Vagina (tissue), 2 donors: ENCODE measurements around the gene PCNT. TPM values are rescaled to one million over a fixed set of nuclear protein-coding genes. Genes with fewer than 3 reads are reported as not detected.

Experiments used
- DNase-seq, 2 donors: peaks; one replicate each; pipeline ENCODE4 v3.0.0-alpha.2; 2017; ENCODE audit errors: extremely low spot score in 2 of 2
- H3K27ac ChIP-seq: fragments of 200-600 bp; sonication (generic); one replicate; pipeline ENCODE4 v1.5.1; 2019
- H3K27me3 ChIP-seq: fragments of 200-600 bp; sonication (generic); one replicate; pipeline ENCODE4 v1.5.1; 2019
- H3K36me3 ChIP-seq, 2 donors: fragments of 200-600 bp; sonication (generic); one replicate each; pipeline ENCODE4 v1.5.1; 2017 to 2019
- H3K4me1 ChIP-seq: fragments of 200-600 bp; sonication (generic); one replicate; pipeline ENCODE4 v1.5.1; 2019
- H3K4me3 ChIP-seq, 2 donors: fragments of 200-600 bp; sonication (generic); 1 replicate in 1 of 2; 2 replicates in 1 of 2; pipeline ENCODE4 v1.5.1; 2016 to 2019
- H3K9me3 ChIP-seq: fragments of 200-600 bp; sonication (generic); one replicate; pipeline ENCODE4 v1.5.1; 2019
- POLR2A ChIP-seq, 2 donors: fragments of 450-650 bp; IDR thresholded peaks; one replicate each; pipeline ENCODE4 v1.6.1; 2017; ENCODE audit warnings: antibody characterized with exemption in 2 of 2, mild to moderate bottlenecking in 2 of 2, moderate library complexity in 2 of 2
- POLR2AphosphoS5 ChIP-seq, 2 donors: sonication (generic); formaldehyde crosslinking; IDR thresholded peaks; one replicate each; pipeline ENCODE4 v1.9.0; 2017; ENCODE audit warnings: antibody characterized with exemption in 2 of 2, mild to moderate bottlenecking in 2 of 2, low read depth in 1 of 2; ENCODE audit not compliant: insufficient read depth in 1 of 2
- intact Hi-C: fragments of 100-400 bp; cut with DNase I; formaldehyde crosslinking; loops from one replicate; pipeline ENCODE4 v1.15.1; 2023
- total RNA-seq: library from RNA; depleted of rRNA; stranded (reverse); fragments of >200 nt; gene quantifications from one replicate; pipeline ENCODE4 v1.2.3, GENCODE V29; 2016
- TF ChIP-seq, protein P1 (sequence below), 3 experiments: fragments of 450-650 bp in 2 of 3; fragments of 200-600 bp in 1 of 3; sonication (generic) in 1 of 3; IDR thresholded peaks; one replicate each; pipeline ENCODE4 v1.5.1; 2017 to 2019; ENCODE audit warnings: antibody characterized with exemption in 3 of 3, mild to moderate bottlenecking in 2 of 3, moderate library complexity in 2 of 3

PCNT gene
- total RNA-seq, 1 donor from 2014 or later, result 35.8 TPM

DNA sequence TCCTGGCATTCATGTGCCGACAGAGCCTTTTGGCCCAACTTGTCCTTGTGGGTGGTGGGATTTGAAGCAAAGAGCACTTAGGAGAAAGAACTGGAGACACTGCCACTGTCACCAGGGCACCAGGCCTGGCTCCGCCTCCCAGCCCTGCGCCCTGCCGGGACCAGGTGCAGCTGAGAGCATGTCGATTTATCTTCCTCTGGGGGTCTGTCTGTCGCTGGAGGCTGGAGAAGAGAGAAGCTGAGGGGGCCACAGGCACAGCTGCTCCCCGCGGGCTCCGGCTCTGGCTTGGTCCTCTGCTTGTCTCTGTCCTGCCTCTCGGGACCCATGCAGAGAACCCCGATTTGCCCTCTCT is 28.2 kb downstream of the PCNT start:
- H3K4me3 ChIP-seq, result no peak overlapping the region
- TF ChIP-seq, protein P1, sequence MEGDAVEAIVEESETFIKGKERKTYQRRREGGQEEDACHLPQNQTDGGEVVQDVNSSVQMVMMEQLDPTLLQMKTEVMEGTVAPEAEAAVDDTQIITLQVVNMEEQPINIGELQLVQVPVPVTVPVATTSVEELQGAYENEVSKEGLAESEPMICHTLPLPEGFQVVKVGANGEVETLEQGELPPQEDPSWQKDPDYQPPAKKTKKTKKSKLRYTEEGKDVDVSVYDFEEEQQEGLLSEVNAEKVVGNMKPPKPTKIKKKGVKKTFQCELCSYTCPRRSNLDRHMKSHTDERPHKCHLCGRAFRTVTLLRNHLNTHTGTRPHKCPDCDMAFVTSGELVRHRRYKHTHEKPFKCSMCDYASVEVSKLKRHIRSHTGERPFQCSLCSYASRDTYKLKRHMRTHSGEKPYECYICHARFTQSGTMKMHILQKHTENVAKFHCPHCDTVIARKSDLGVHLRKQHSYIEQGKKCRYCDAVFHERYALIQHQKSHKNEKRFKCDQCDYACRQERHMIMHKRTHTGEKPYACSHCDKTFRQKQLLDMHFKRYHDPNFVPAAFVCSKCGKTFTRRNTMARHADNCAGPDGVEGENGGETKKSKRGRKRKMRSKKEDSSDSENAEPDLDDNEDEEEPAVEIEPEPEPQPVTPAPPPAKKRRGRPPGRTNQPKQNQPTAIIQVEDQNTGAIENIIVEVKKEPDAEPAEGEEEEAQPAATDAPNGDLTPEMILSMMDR (IDR thresholded peaks at IDR 0.05), result no peak
- TF ChIP-seq POLR2A (IDR thresholded peaks at IDR 0.05), result no peak
- TF ChIP-seq POLR2AphosphoS5 (IDR thresholded peaks at IDR 0.05; ENCODE audit: insufficient read depth in 1 of 2, low read depth in 1 of 2), result no peak
- H3K36me3 ChIP-seq, result peaks cover 0 to 81% of the 10 kb centered on the region in 2 donors
- no peak overlapping the region for H3K27ac ChIP-seq
- no peaks in the 10 kb centered on the region for H3K9me3 ChIP-seq
- H3K4me1 ChIP-seq, result no peaks in the 10 kb centered on the region
- no peaks in the 10 kb centered on the region for H3K27me3 ChIP-seq
- intact Hi-C loops, result no loop called here
- no peak for DNase-seq

DNA sequence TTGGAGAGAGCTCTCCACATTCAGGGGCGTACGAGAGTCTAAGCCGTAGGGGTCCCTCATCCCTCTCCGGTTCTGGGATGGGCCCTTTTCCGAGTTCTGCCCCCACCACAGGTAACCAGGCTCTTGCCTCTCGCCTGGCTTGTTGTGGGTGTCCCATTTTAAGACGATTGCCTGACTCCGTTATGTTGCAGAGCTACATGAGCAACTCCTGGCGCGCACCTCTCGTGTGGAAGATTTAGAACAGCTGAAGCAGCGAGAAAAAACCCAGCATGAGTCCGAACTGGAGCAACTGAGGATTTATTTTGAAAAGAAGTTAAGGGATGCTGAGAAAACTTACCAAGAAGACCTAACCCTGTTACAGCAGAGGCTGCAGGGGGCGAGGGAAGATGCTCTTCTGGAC is 29.0 kb downstream of the PCNT start:
- Histone ChIP-seq H3K27ac (no peak overlapping the region), H3K4me1 (no peaks in the 10 kb centered on the region), H3K9me3 (no peaks in the 10 kb centered on the region), H3K4me3 (no peak overlapping the region), H3K36me3 (peaks cover 0 to 79% of the 10 kb centered on the region in 2 donors), H3K27me3 (no peaks in the 10 kb centered on the region)
- no peak for DNase-seq
- intact Hi-C loops, result no loop called here
- TF ChIP-seq POLR2A (IDR thresholded peaks at IDR 0.05) (no peak), POLR2AphosphoS5 (IDR thresholded peaks at IDR 0.05; ENCODE audit: insufficient read depth in 1 of 2, low read depth in 1 of 2) (no peak)
- TF ChIP-seq, protein P1 (IDR thresholded peaks at IDR 0.05), result no peak

DNA sequence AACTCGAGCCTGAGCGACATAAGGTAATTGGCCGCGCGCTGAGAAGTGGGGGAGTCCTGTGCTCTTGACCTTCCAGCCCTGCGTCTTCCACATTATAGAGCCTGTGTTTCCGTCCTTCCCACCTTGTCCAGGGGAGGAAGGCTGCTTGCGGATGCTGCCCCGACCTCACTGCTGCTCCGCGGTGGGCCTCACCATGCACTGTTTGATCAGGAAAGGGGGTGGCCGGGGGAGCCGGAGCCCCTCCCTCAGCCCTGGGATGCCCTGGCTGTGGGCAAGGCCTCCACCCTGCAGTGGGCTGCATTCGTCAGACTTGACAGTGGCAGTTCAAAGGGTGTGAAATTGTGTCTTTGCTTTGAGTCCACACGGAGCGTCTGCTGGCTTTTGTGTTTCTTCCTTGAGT is 30.1 kb downstream of the PCNT start:
- intact Hi-C loops, result no loop called here
- Histone ChIP-seq H3K27me3 (no peaks in the 10 kb centered on the region), H3K4me1 (no peaks in the 10 kb centered on the region), H3K4me3 (no peak overlapping the region), H3K9me3 (no peaks in the 10 kb centered on the region), H3K36me3 (peaks cover 0 to 68% of the 10 kb centered on the region in 2 donors), H3K27ac (no peak overlapping the region)
- DNase-seq, result no peak
- TF ChIP-seq POLR2A (IDR thresholded peaks at IDR 0.05) (no peak), POLR2AphosphoS5 (IDR thresholded peaks at IDR 0.05; ENCODE audit: insufficient read depth in 1 of 2, low read depth in 1 of 2) (no peak)
- TF ChIP-seq, protein P1 (IDR thresholded peaks at IDR 0.05), result no peak

DNA sequence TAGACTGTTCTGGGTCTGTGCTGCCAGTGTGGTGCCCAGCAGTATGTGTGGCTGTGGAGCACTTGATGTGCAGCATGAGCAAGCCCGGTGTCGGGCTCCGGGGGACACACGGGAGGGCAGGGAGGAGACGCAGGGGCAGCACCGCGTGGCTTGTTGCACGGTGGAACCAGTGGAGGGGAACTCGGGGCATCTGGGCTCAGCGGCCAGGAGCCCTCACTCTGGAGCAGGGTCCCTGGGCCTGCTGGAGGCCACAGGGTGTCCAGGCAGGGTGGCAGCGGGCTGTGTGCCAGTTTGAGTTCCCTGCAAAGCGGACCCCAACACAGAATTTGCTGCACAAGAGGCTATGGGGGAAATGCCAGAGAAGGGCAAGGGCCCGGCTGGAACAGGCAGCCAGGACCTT is 30.6 kb downstream of the PCNT start:
- no peak for TF ChIP-seq POLR2AphosphoS5 (IDR thresholded peaks at IDR 0.05; ENCODE audit: insufficient read depth in 1 of 2, low read depth in 1 of 2)
- DNase-seq, result no peak
- H3K9me3 ChIP-seq, result no peaks in the 10 kb centered on the region
- H3K27me3 ChIP-seq, result no peaks in the 10 kb centered on the region
- H3K27ac ChIP-seq, result no peak overlapping the region
- no peak overlapping the region for H3K4me3 ChIP-seq
- H3K4me1 ChIP-seq, result no peaks in the 10 kb centered on the region
- intact Hi-C loops, result no loop called here
- H3K36me3 ChIP-seq, result peaks cover 0 to 63% of the 10 kb centered on the region in 2 donors

DNA sequence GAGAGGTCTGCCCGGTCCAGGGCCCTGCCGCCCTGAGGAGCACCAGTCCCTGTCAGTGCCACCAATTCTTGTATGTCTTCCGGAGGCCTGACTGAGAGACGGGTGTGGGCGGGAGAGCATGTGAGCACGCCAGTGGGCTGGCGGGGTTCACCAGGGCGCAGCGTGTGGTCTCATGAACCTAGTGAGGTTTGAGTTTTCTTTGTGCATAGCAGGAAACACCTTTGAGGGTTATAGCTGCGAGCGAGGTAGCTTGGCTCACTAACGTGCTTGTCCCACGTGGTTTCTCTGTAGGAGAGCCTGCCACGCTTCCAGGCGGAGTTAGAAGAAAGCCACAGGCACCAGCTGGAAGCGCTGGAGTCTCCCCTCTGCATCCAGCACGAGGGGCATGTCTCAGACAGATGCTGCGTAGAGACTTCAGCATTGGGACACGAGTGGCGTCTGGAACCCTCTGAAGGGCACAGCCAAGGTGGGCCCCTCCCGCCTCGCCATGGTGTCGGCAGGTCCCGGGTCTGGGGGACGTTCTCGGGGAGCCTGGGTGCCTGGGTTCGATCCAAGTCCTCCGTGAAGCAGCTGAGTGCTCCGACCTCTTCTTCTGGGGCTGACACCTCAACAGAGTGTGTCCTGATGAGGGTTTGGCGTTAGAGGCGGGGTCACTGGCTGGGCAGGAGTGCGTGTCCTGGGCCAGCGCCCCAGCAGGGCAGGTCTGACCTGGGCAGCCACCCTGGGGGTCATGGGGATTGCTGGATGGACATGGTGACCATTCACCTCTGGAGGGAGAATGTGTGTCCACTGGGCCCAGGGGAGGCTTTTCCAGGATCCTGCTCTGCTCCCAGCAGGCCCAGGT is 31.4 kb downstream of the PCNT start:
- Histone ChIP-seq H3K9me3 (no peaks in the 10 kb centered on the region), H3K4me1 (no peaks in the 10 kb centered on the region), H3K4me3 (no peak overlapping the region), H3K36me3 (peaks cover 0 to 56% of the 10 kb centered on the region in 2 donors), H3K27ac (no peak overlapping the region), H3K27me3 (no peaks in the 10 kb centered on the region)
- TF ChIP-seq POLR2AphosphoS5 (IDR thresholded peaks at IDR 0.05; ENCODE audit: insufficient read depth in 1 of 2, low read depth in 1 of 2) (no peak), POLR2A (IDR thresholded peaks at IDR 0.05) (no peak)
- TF ChIP-seq, protein P1 (IDR thresholded peaks at IDR 0.05), result no peak
- intact Hi-C loops, result no loop called here
- no peak for DNase-seq
